DMS 273 (cell line): ENCODE data around the gene KCNB1.

ENCODE experiments used
- DNase-seq: peaks from one replicate; lab custom pipeline; 2025; ENCODE audit not compliant: unreplicated experiment; lab: John Stamatoyannopoulos, UW

KCNB1 gene

GRCh38 chr20:49482621-49483017 is at the start of gene KCNB1:
TSS of gene KCNB1 (minus strand) at chr20:49482668. CDS start at chr20:49482480, 188 bp downstream.
- DNase-seq, result peak; percentile 18

GRCh38 chr20:49529470-49529869 is 47.0 kb upstream of the KCNB1 start:
- DNase-seq, result no peak

GRCh38 chr20:49526568-49526967 is 44.1 kb upstream of the KCNB1 start:
- no peak for DNase-seq

GRCh38 chr20:49526056-49526455 is 43.6 kb upstream of the KCNB1 start:
- no peak for DNase-seq

- DNase-seq, result no peak
Measured at GRCh38 chr20:49523767-49524360, 41.4 kb upstream of the KCNB1 start.

- no peak for DNase-seq
Measured at GRCh38 chr20:49521356-49521755, 38.9 kb upstream of the KCNB1 start.

GRCh38 chr20:49519777-49520359 is 37.4 kb upstream of the KCNB1 start:
- DNase-seq, result peak; percentile 15

GRCh38 chr20:49519212-49519712 is 36.8 kb upstream of the KCNB1 start:
- no peak for DNase-seq

GRCh38 chr20:49518576-49518975 is 36.1 kb upstream of the KCNB1 start:
- DNase-seq, result no peak

GRCh38 chr20:49517805-49518100 is 35.3 kb upstream of the KCNB1 start:
- no peak for DNase-seq

- DNase-seq, result peak; percentile 74
Measured at GRCh38 chr20:49516916-49517804, 34.7 kb upstream of the KCNB1 start.

- DNase-seq, result peak; percentile 17
Measured at GRCh38 chr20:49515586-49515985, 33.1 kb upstream of the KCNB1 start.

GRCh38 chr20:49513517-49513916 is 31.0 kb upstream of the KCNB1 start:
- no peak for DNase-seq

- no peak for DNase-seq
Measured at GRCh38 chr20:49513009-49513408, 30.5 kb upstream of the KCNB1 start.

GRCh38 chr20:49511788-49512525 is 29.5 kb upstream of the KCNB1 start:
- no peak for DNase-seq

- DNase-seq, result peak; percentile 18
Measured at GRCh38 chr20:49510562-49511122, 28.2 kb upstream of the KCNB1 start.

GRCh38 chr20:49508435-49509199 is 26.1 kb upstream of the KCNB1 start:
- peak; percentile 84 for DNase-seq

- DNase-seq, result peak; percentile 82
Measured at GRCh38 chr20:49507741-49508434, 25.4 kb upstream of the KCNB1 start.

GRCh38 chr20:49505518-49505917 is 23.1 kb upstream of the KCNB1 start:
- peak; percentile 89 for DNase-seq

GRCh38 chr20:49503176-49503575 is 20.7 kb upstream of the KCNB1 start:
- DNase-seq, result no peak
